Colonic mucosa (tissue), 4 donors: ENCODE results near the gene BAK1. TPM values are rescaled to one million over a fixed set of nuclear protein-coding genes. Genes with fewer than 3 reads are reported as not detected.
"Not testable (repeated sequence)": the region's sequence is repeated elsewhere in the genome, so short reads cannot be mapped to it uniquely, and the experiment has no call there.

Experiments used
- DNase-seq: peaks from one replicate; pipeline ENCODE4 v3.0.0-alpha.2; 2020
- H3K27ac ChIP-seq: fragments of 200-600 bp; one replicate; pipeline ENCODE4 v1.8.0; 2021
- H3K27me3 ChIP-seq: fragments of 200-600 bp; one replicate; pipeline ENCODE4 v1.8.0; 2021
- H3K36me3 ChIP-seq: fragments of 200-600 bp; one replicate; pipeline ENCODE4 v1.8.0; 2021
- H3K4me1 ChIP-seq: fragments of 200-600 bp; one replicate; pipeline ENCODE4 v1.8.0; 2021; ENCODE audit warnings: mild to moderate bottlenecking
- H3K4me3 ChIP-seq: fragments of 200-600 bp; one replicate; pipeline ENCODE4 v1.8.0; 2021
- H3K9ac ChIP-seq, 2 donors: one replicate each; pipeline ENCODE4 v1.7.0; 2013; ENCODE audit warnings: control low read depth in 2 of 2, low read depth in 2 of 2, low read length in 2 of 2
- H3K9me3 ChIP-seq: fragments of 200-600 bp; one replicate; pipeline ENCODE4 v1.8.0; 2021
- intact Hi-C: fragments of 100-400 bp; cut with DNase I; formaldehyde crosslinking; loops from one replicate; pipeline ENCODE4 v1.14.1; 2022
- total RNA-seq, 2 donors: library from RNA; stranded (reverse); fragmentation: NEBNext Ultra II Directional in 1 of 2; extraction: Animal tissue kit (Norgen Biotek cat#: 25700) in 1 of 2; gene quantifications; one replicate each; pipeline ENCODE4 v1.2.1, GENCODE V29; 2021
- TF ChIP-seq, protein P1 (sequence below): fragments of 200-600 bp; IDR thresholded peaks from one replicate; pipeline ENCODE4 v1.8.0; 2022; ENCODE audit warnings: antibody characterized with exemption, mild to moderate bottlenecking
- donor health status: healthy.
- donor health status: DM: no; HTN: no; CAD: no.
- donor health status: DM: no; HTN: no; CAD: no.

BAK1 gene
- total RNA-seq, 2 donors from 2014 or later = 72.1 to 76.6 TPM

- TF ChIP-seq, protein P1, sequence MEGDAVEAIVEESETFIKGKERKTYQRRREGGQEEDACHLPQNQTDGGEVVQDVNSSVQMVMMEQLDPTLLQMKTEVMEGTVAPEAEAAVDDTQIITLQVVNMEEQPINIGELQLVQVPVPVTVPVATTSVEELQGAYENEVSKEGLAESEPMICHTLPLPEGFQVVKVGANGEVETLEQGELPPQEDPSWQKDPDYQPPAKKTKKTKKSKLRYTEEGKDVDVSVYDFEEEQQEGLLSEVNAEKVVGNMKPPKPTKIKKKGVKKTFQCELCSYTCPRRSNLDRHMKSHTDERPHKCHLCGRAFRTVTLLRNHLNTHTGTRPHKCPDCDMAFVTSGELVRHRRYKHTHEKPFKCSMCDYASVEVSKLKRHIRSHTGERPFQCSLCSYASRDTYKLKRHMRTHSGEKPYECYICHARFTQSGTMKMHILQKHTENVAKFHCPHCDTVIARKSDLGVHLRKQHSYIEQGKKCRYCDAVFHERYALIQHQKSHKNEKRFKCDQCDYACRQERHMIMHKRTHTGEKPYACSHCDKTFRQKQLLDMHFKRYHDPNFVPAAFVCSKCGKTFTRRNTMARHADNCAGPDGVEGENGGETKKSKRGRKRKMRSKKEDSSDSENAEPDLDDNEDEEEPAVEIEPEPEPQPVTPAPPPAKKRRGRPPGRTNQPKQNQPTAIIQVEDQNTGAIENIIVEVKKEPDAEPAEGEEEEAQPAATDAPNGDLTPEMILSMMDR = no peak
- H3K4me3 ChIP-seq = no peak overlapping the region
- intact Hi-C loops = no loop called here
- no peaks in the 10 kb centered on the region for H3K9me3 ChIP-seq
- H3K27me3 ChIP-seq = no peaks in the 10 kb centered on the region
- no peaks in the 10 kb centered on the region for H3K4me1 ChIP-seq
- no peaks in the 10 kb centered on the region for H3K36me3 ChIP-seq
- DNase-seq = no peak
- no peak overlapping the region for H3K27ac ChIP-seq
- no peak overlapping the region for H3K9ac ChIP-seq
Observed at GRCh38 chr6:33599413-33599938, 19.4 kb upstream of the BAK1 start.

GRCh38 chr6:33597551-33598322, 17.7 kb upstream of the BAK1 start:
- Histone ChIP-seq H3K9me3 (no peaks in the 10 kb centered on the region), H3K36me3 (no peaks in the 10 kb centered on the region), H3K4me3 (no peak overlapping the region), H3K27ac (no peak overlapping the region), H3K27me3 (no peaks in the 10 kb centered on the region), H3K9ac (no peak overlapping the region), H3K4me1 (no peaks in the 10 kb centered on the region)
- DNase-seq = no peak
- TF ChIP-seq, protein P1 = no peak
- intact Hi-C loops = no loop called here

DNA sequence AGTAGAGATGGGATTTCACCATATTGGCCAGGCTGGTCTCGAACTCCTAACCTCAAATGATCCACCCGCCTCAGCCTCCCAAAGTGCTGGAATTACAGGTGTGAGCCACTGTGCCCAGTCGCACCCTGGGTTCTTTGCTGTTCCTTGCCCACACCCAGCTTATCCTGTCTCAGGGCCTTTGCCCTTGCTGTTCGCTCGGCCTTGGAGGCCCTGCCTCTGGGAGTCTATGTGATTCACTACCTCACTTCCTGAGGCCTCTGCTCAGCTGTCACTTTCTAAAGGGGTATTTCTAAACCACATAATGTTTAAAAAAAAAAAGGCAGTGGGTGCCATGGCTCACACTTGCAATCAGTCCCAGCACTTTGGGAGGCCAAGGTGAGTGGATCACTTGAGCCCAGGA, 16.8 kb upstream of the BAK1 start:
- intact Hi-C loops, H3K9me3 ChIP-seq, H3K36me3 ChIP-seq, H3K27ac ChIP-seq, H3K27me3 ChIP-seq, H3K4me3 ChIP-seq, H3K9ac ChIP-seq, DNase-seq, H3K4me1 ChIP-seq: not testable (repeated sequence)

- TF ChIP-seq, protein P1 = no peak
- Histone ChIP-seq H3K27me3 (no peaks in the 10 kb centered on the region), H3K4me3 (no peak overlapping the region), H3K36me3 (no peaks in the 10 kb centered on the region), H3K9ac (no peak overlapping the region), H3K27ac (no peak overlapping the region), H3K9me3 (no peaks in the 10 kb centered on the region), H3K4me1 (peaks cover 4% of the 10 kb centered on the region)
- intact Hi-C loops = no loop called here
- no peak for DNase-seq
Observed at GRCh38 chr6:33595001-33595846, 15.1 kb upstream of the BAK1 start.

DNA sequence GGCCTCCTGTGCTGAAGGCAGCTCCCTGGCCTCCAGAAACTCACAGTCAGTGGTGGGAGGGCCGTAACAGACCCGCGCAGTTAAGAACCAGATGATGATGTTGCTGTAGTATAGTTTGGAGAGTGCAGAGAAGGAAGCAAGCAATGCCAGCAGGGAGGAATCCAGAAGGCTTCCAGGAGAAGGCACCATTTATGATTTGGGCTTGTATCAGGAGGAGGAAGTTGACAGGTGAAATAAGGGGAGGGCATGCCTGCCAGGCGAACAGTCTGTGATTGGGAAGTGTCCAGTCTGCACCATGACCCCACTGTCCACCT, 13.3 kb upstream of the BAK1 start:
- peak overlapping the region; percentile 55 for H3K27ac ChIP-seq
- peak overlapping the region; percentile 7 to 72 for H3K9ac ChIP-seq
- no peaks in the 10 kb centered on the region for H3K27me3 ChIP-seq
- TF ChIP-seq, protein P1 = no peak
- H3K4me3 ChIP-seq = peak overlapping the region; percentile 35
- H3K36me3 ChIP-seq = no peaks in the 10 kb centered on the region
- intact Hi-C loops = no loop called here
- no peak for DNase-seq
- H3K4me1 ChIP-seq = peaks cover 15% of the 10 kb centered on the region
- H3K9me3 ChIP-seq = no peaks in the 10 kb centered on the region
